Measurements from ENCODE around the gene DROSHA.

The DROSHA gene

DNA sequence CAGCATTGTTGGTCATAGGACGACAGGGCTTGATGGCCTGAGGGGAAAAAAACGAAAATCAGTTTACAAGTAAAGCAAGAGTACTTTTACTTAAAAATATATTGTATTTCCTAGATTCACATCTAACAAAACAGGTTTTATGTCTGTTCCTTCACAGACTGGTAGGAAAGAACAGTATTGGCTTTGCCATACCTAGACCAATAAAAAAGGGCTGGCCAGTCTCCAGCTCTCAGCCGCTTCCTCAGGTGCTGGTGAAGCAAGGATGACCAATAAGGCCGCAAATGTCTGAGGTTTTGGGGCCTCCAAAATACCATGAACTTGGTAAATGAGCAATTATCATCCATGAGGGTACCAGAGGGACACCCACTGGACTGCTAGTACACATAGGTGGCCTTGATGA lies 36.6 kb downstream of the DROSHA start:
- H3K36me3 ChIP-seq (ENCODE audit: control insufficient read depth in 2 of 2, insufficient read depth in 2 of 2, low read length in 2 of 2) = peaks cover 66 to 71% of the 10 kb centered on the region in 2 donors
- H3K27me3 ChIP-seq (ENCODE audit: control insufficient read depth in 2 of 2, insufficient read depth in 2 of 2, low read length in 2 of 2) = no peaks in the 10 kb centered on the region

DNA sequence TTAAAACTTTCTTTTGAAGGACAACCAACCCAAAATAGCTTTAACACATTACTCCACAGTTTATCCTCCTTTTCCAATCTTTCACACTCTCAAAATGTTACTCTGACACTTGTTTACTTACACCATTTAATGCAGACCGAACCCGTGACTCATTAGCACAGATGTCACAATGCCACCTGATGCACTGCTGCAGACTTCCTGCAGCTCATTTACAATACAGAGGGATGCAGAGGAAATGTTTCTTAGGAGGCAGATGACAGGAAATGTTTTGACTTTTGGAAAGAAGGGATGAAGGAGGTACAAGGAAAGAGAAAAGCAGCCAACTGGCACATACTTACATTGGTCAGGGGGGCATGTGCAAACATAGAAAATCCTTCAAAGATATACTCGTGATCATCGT lies 39.0 kb downstream of the DROSHA start:
- no peaks in the 10 kb centered on the region for H3K27me3 ChIP-seq (ENCODE audit: control insufficient read depth in 2 of 2, insufficient read depth in 2 of 2, low read length in 2 of 2)
- no peak overlapping the region for H3K27ac ChIP-seq (ENCODE audit: low read depth in 2 of 2, low read length in 2 of 2)
- H3K36me3 ChIP-seq (ENCODE audit: control insufficient read depth in 2 of 2, insufficient read depth in 2 of 2, low read length in 2 of 2) = peaks cover 51 to 61% of the 10 kb centered on the region in 2 donors

More for the DNA sequence above, 36.6 kb downstream of the DROSHA start:
- H3K9me3 ChIP-seq (ENCODE audit: control insufficient read depth in 2 of 2, low read length in 2 of 2) = no peaks in the 10 kb centered on the region
- no peaks in the 10 kb centered on the region for H3K4me1 ChIP-seq (ENCODE audit: control insufficient read depth in 2 of 2, insufficient read depth in 2 of 2, low read length in 2 of 2)
- no peak overlapping the region for H3K9ac ChIP-seq (ENCODE audit: low read depth in 1 of 2, low read length in 2 of 2)
- no peak overlapping the region for H3K27ac ChIP-seq (ENCODE audit: low read depth in 2 of 2, low read length in 2 of 2)
- no peak overlapping the region for H3K4me3 ChIP-seq (ENCODE audit: low read length in 2 of 2)

DNA sequence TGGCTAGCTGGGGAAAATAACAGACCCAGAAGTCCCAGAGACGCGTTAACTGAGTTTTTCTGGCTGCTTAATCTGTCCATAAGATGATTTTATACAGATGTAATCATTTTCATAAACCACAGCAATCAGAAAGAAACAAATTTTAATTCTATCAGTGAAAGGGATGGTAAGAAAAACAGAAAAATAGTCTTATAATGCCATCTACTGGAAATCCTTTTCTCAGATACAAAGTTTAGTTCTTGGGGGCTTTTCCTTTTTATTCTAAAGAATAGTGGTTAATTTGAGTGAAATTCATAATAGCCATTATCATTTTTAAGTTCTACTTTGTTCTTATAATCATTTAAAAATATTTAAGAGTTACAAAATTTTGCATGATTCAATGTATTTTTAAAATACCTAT lies 44.4 kb downstream of the DROSHA start:
- Histone ChIP-seq H3K36me3 (ENCODE audit: control insufficient read depth in 2 of 2, insufficient read depth in 2 of 2, low read length in 2 of 2) (peaks cover 20 to 27% of the 10 kb centered on the region in 2 donors), H3K27ac (ENCODE audit: low read depth in 2 of 2, low read length in 2 of 2) (no peak overlapping the region), H3K9ac (ENCODE audit: low read depth in 1 of 2, low read length in 2 of 2) (no peak overlapping the region), H3K27me3 (ENCODE audit: control insufficient read depth in 2 of 2, insufficient read depth in 2 of 2, low read length in 2 of 2) (no peaks in the 10 kb centered on the region), H3K9me3 (ENCODE audit: control insufficient read depth in 2 of 2, low read length in 2 of 2) (no peaks in the 10 kb centered on the region), H3K4me3 (ENCODE audit: low read length in 2 of 2) (no peak overlapping the region), H3K4me1 (ENCODE audit: control insufficient read depth in 2 of 2, insufficient read depth in 2 of 2, low read length in 2 of 2) (peaks cover 6 to 8% of the 10 kb centered on the region in 2 donors)

More for the DNA sequence above, 39.0 kb downstream of the DROSHA start:
- H3K9me3 ChIP-seq (ENCODE audit: control insufficient read depth in 2 of 2, low read length in 2 of 2) = no peaks in the 10 kb centered on the region
- no peak overlapping the region for H3K4me3 ChIP-seq (ENCODE audit: low read length in 2 of 2)
- H3K4me1 ChIP-seq (ENCODE audit: control insufficient read depth in 2 of 2, insufficient read depth in 2 of 2, low read length in 2 of 2) = no peaks in the 10 kb centered on the region
- H3K9ac ChIP-seq (ENCODE audit: low read depth in 1 of 2, low read length in 2 of 2) = no peak overlapping the region

DNA sequence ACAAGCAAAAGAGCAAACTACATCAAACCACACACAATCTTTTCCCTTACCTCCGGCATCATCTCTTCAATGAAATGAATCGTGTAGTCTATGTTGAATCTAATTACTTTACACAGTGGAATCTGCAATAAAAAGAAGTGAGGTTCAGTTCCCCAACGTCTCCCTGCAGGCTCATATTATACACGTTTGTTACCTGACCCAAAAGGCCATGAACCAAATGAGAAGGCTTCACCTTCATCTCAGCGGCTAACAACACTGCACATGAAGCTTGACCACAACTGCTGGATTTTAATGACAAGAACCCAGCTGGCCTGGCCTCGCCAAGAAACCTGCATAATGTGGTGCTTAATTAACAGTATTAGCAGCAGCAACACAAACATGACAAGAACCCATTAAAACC lies 45.5 kb downstream of the DROSHA start:
- no peak overlapping the region for H3K4me3 ChIP-seq (ENCODE audit: low read length in 2 of 2)
- no peaks in the 10 kb centered on the region for H3K27me3 ChIP-seq (ENCODE audit: control insufficient read depth in 2 of 2, insufficient read depth in 2 of 2, low read length in 2 of 2)
- H3K36me3 ChIP-seq (ENCODE audit: control insufficient read depth in 2 of 2, insufficient read depth in 2 of 2, low read length in 2 of 2) = peaks cover 26 to 31% of the 10 kb centered on the region in 2 donors
- H3K9ac ChIP-seq (ENCODE audit: low read depth in 1 of 2, low read length in 2 of 2) = no peak overlapping the region
- H3K9me3 ChIP-seq (ENCODE audit: control insufficient read depth in 2 of 2, low read length in 2 of 2) = no peaks in the 10 kb centered on the region
- H3K27ac ChIP-seq (ENCODE audit: low read depth in 2 of 2, low read length in 2 of 2) = no peak overlapping the region
- H3K4me1 ChIP-seq (ENCODE audit: control insufficient read depth in 2 of 2, insufficient read depth in 2 of 2, low read length in 2 of 2) = peaks cover 6 to 8% of the 10 kb centered on the region in 2 donors

DNA sequence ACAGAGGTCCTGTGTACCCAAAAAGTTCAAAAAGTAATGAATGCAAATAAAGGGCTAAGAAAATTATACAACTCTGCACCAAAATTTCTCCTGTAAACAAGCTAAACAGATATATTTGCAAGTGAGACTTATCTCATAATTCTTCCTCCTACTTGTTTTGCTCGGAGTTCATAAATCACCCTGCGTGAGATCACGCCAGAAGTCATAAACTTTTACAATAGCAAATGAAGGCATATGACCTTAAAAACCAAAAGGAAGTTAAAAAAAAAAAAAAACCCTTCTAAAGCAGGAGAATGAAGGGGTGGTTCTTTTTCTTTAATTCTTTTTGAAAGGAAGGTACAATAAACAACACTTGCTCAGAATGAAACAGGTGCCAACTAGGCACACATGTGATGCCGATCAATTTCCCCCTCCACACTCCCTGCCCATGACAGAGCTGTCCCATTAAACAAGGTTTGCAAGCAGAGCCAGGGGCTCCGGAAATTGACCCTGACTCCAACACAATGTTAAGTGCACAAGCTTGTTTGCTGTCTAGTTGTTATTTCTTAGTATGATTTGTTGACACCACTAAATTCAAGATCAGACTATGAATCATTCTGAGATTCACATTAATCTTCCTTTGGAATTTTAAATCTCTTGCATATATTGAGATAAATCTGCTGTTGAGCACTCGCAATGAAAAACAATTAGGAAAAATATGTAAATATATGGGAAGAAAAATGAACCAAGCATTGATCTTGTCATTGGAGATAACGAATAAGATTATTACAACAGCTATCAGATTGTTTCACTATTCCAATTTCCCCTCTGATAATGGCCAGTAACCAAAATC lies 46.3 kb downstream of the DROSHA start:
- H3K27ac ChIP-seq (ENCODE audit: low read depth in 2 of 2, low read length in 2 of 2) = peak overlapping the region; percentile 48 to 52
- peak overlapping the region; percentile 48 to 53 for H3K4me3 ChIP-seq (ENCODE audit: low read length in 2 of 2)
- peaks cover 6 to 8% of the 10 kb centered on the region in 2 donors for H3K4me1 ChIP-seq (ENCODE audit: control insufficient read depth in 2 of 2, insufficient read depth in 2 of 2, low read length in 2 of 2)
- H3K9me3 ChIP-seq (ENCODE audit: control insufficient read depth in 2 of 2, low read length in 2 of 2) = no peaks in the 10 kb centered on the region
- H3K9ac ChIP-seq (ENCODE audit: low read depth in 1 of 2, low read length in 2 of 2) = peak overlapping the region in 1 of 2 donors; percentile 57
- H3K36me3 ChIP-seq (ENCODE audit: control insufficient read depth in 2 of 2, insufficient read depth in 2 of 2, low read length in 2 of 2) = peaks cover 20 to 31% of the 10 kb centered on the region in 2 donors
- no peaks in the 10 kb centered on the region for H3K27me3 ChIP-seq (ENCODE audit: control insufficient read depth in 2 of 2, insufficient read depth in 2 of 2, low read length in 2 of 2)

DNA sequence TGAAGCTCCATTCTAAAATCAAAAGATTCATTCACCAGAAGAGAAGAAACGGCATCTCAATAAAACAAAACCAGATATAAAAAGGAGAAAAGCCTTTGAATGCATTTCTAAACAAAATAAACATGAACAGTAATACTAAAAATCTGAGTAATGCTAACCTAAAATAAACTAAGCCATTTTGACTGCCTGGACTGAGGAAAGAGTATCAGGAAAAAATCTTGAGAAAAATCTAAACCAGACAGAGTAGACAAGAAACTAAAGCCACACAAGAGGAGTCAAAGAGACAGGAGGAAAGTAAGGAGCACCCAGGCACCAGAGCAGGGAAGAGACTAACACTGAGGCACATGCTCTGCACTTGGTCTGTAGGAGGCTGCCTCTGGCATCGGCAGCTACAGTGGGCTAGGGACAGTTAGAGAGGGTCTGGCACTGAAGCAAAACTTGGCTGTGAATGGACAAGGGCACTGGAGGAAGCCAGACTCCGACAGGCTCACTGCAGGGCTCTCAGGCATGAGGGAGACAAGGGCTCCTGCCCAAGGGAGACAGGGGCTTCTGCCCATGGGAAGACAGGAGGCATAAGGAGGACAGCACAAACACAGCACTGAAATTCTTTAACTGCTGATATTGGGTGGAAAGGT lies 50.2 kb downstream of the DROSHA start:
- Histone ChIP-seq H3K4me1 (ENCODE audit: control insufficient read depth in 2 of 2, insufficient read depth in 2 of 2, low read length in 2 of 2) (peaks cover 6 to 8% of the 10 kb centered on the region in 2 donors), H3K27ac (ENCODE audit: low read depth in 2 of 2, low read length in 2 of 2) (no peak overlapping the region)

DNA sequence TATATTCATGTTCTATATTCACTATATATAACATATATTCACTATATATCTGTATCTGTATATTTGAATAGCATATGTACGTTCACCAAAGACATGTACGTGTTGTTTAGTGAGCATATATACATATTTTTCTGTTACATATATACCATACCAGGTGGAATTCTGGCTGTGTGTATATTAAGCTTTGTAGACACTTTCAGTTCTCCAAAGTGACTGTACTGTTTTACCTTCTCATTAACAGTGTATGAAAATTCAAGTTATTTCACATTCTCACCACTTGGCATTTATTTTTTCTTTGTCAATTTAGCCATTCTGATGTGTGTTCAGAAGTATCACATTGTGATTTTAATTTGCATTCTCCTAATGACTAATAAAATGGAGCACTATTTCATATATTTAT lies 52.2 kb downstream of the DROSHA start:
- no peaks in the 10 kb centered on the region for H3K9me3 ChIP-seq (ENCODE audit: control insufficient read depth in 2 of 2, low read length in 2 of 2)
- H3K36me3 ChIP-seq (ENCODE audit: control insufficient read depth in 2 of 2, insufficient read depth in 2 of 2, low read length in 2 of 2) = peaks cover 8 to 24% of the 10 kb centered on the region in 2 donors
- H3K4me1 ChIP-seq (ENCODE audit: control insufficient read depth in 2 of 2, insufficient read depth in 2 of 2, low read length in 2 of 2) = no peaks in the 10 kb centered on the region
- H3K27ac ChIP-seq (ENCODE audit: low read depth in 2 of 2, low read length in 2 of 2) = no peak overlapping the region
- H3K9ac ChIP-seq (ENCODE audit: low read depth in 1 of 2, low read length in 2 of 2) = no peak overlapping the region
- no peaks in the 10 kb centered on the region for H3K27me3 ChIP-seq (ENCODE audit: control insufficient read depth in 2 of 2, insufficient read depth in 2 of 2, low read length in 2 of 2)
- H3K4me3 ChIP-seq (ENCODE audit: low read length in 2 of 2) = no peak overlapping the region

More for the DNA sequence above, 50.2 kb downstream of the DROSHA start:
- Histone ChIP-seq H3K4me3 (ENCODE audit: low read length in 2 of 2) (no peak overlapping the region), H3K36me3 (ENCODE audit: control insufficient read depth in 2 of 2, insufficient read depth in 2 of 2, low read length in 2 of 2) (peaks cover 11 to 20% of the 10 kb centered on the region in 2 donors), H3K9ac (ENCODE audit: low read depth in 1 of 2, low read length in 2 of 2) (no peak overlapping the region), H3K9me3 (ENCODE audit: control insufficient read depth in 2 of 2, low read length in 2 of 2) (no peaks in the 10 kb centered on the region), H3K27me3 (ENCODE audit: control insufficient read depth in 2 of 2, insufficient read depth in 2 of 2, low read length in 2 of 2) (no peaks in the 10 kb centered on the region)

DNA sequence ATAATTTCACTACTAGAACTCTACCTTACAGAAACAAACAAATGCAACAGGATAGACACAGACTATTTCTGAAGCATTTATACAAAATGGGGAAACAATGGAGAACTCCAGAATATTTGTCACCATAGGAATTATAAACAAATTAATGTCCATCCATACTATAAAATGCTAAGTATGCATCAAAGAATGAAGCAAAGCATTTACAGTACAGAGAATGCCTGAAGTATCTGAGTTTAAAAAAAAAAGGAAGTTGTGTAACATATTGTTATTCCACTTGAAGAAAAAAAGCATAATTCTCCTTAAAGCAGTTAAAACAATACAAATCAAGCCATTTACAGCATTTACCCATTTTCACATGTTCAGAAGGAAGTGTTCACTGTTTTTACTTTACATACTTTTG lies 53.0 kb downstream of the DROSHA start:
- no peaks in the 10 kb centered on the region for H3K9me3 ChIP-seq (ENCODE audit: control insufficient read depth in 2 of 2, low read length in 2 of 2)
- no peaks in the 10 kb centered on the region for H3K4me1 ChIP-seq (ENCODE audit: control insufficient read depth in 2 of 2, insufficient read depth in 2 of 2, low read length in 2 of 2)
- peaks cover 8 to 24% of the 10 kb centered on the region in 2 donors for H3K36me3 ChIP-seq (ENCODE audit: control insufficient read depth in 2 of 2, insufficient read depth in 2 of 2, low read length in 2 of 2)
- H3K27me3 ChIP-seq (ENCODE audit: control insufficient read depth in 2 of 2, insufficient read depth in 2 of 2, low read length in 2 of 2) = no peaks in the 10 kb centered on the region
- no peak overlapping the region for H3K27ac ChIP-seq (ENCODE audit: low read depth in 2 of 2, low read length in 2 of 2)
- H3K4me3 ChIP-seq (ENCODE audit: low read length in 2 of 2) = no peak overlapping the region
- H3K9ac ChIP-seq (ENCODE audit: low read depth in 1 of 2, low read length in 2 of 2) = no peak overlapping the region

DNA sequence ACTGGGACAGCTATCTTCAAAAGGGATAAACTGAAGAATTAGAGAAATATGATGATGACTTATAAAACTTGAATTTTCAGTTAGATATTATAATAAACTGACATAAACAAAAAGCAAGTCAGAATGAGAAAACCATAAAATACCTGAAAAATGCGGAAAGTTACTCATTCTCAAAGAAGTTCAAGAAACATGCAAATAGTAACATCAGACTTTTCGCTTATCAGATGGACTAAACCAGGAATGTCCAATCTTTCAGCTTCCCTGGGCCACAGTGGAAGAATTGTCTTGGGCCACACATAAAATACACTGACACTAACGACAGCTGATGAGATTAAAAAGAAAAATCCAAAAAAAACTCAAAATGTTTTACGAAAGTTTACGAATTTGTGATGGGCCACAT lies 53.9 kb downstream of the DROSHA start:
- no peak overlapping the region for H3K27ac ChIP-seq (ENCODE audit: low read depth in 2 of 2, low read length in 2 of 2)
- no peak overlapping the region for H3K9ac ChIP-seq (ENCODE audit: low read depth in 1 of 2, low read length in 2 of 2)
- no peaks in the 10 kb centered on the region for H3K9me3 ChIP-seq (ENCODE audit: control insufficient read depth in 2 of 2, low read length in 2 of 2)
- H3K36me3 ChIP-seq (ENCODE audit: control insufficient read depth in 2 of 2, insufficient read depth in 2 of 2, low read length in 2 of 2) = peaks cover 8 to 18% of the 10 kb centered on the region in 2 donors
- H3K27me3 ChIP-seq (ENCODE audit: control insufficient read depth in 2 of 2, insufficient read depth in 2 of 2, low read length in 2 of 2) = no peaks in the 10 kb centered on the region
- H3K4me3 ChIP-seq (ENCODE audit: low read length in 2 of 2) = no peak overlapping the region
- H3K4me1 ChIP-seq (ENCODE audit: control insufficient read depth in 2 of 2, insufficient read depth in 2 of 2, low read length in 2 of 2) = no peaks in the 10 kb centered on the region

DNA sequence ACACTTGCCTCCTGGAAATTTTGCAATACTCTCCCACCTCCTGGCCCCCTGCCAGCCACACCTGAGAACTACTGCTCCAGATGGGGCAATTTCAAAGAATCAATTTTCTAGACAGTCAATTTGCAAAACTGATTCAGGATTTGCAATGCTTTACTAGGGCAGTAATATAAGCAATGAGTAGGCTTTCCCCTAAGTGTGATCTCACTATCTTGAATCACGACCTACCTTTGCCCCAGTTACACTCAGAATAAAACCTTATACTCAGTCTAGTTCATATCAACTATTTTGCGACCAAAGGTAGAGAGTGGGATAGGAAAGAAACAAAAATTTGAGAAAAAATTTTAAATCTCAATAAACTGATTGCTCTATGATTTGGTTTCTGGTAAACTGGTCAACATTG lies 54.4 kb downstream of the DROSHA start:
- no peak overlapping the region for H3K4me3 ChIP-seq (ENCODE audit: low read length in 2 of 2)
- no peaks in the 10 kb centered on the region for H3K4me1 ChIP-seq (ENCODE audit: control insufficient read depth in 2 of 2, insufficient read depth in 2 of 2, low read length in 2 of 2)
- H3K27me3 ChIP-seq (ENCODE audit: control insufficient read depth in 2 of 2, insufficient read depth in 2 of 2, low read length in 2 of 2) = no peaks in the 10 kb centered on the region
- peaks cover 7 to 16% of the 10 kb centered on the region in 2 donors for H3K36me3 ChIP-seq (ENCODE audit: control insufficient read depth in 2 of 2, insufficient read depth in 2 of 2, low read length in 2 of 2)
- H3K9ac ChIP-seq (ENCODE audit: low read depth in 1 of 2, low read length in 2 of 2) = no peak overlapping the region
- H3K27ac ChIP-seq (ENCODE audit: low read depth in 2 of 2, low read length in 2 of 2) = no peak overlapping the region
- no peaks in the 10 kb centered on the region for H3K9me3 ChIP-seq (ENCODE audit: control insufficient read depth in 2 of 2, low read length in 2 of 2)
